WERI-Rb-1 (cell line): ENCODE measurements around the gene LAMC1.

Experiments
- DNase-seq: peaks from one replicate; pipeline ENCODE4 v3.0.0-alpha.2; 2020
- H3K27ac ChIP-seq: fragments of 250-450 bp; sonication (Bioruptor Pico); 2 replicates; pipeline ENCODE4 v1.5.1; 2020; ENCODE audit warnings: mild to moderate bottlenecking, moderate library complexity
- H3K27me3 ChIP-seq: fragments of 250-450 bp; sonication (Bioruptor Pico); 2 replicates; pipeline ENCODE4 v1.5.1; 2021; ENCODE audit warnings: mild to moderate bottlenecking, low read depth, moderate library complexity; ENCODE audit not compliant: insufficient read depth, severe bottlenecking
- H3K36me3 ChIP-seq: fragments of 250-450 bp; sonication (Bioruptor Pico); 2 replicates; pipeline ENCODE4 v1.5.1; 2020; ENCODE audit warnings: mild to moderate bottlenecking, moderate library complexity
- H3K4me3 ChIP-seq: 2 replicates; pipeline ENCODE4 v1.5.1; 2011; ENCODE audit warnings: low read depth, mild to moderate bottlenecking, control low read depth, low read length
- H3K9me3 ChIP-seq: fragments of 250-450 bp; sonication (Bioruptor Pico); 2 replicates; pipeline ENCODE4 v1.5.1; 2021; ENCODE audit warnings: mild to moderate bottlenecking, moderate library complexity; ENCODE audit not compliant: severe bottlenecking
- CTCF ChIP-seq: IDR thresholded peaks from 2 replicates; pipeline ENCODE4 v1.5.1; 2011; ENCODE audit warnings: low read depth, mild to moderate bottlenecking, control low read depth, inconsistent platforms, low read length

The LAMC1 gene

DNA sequence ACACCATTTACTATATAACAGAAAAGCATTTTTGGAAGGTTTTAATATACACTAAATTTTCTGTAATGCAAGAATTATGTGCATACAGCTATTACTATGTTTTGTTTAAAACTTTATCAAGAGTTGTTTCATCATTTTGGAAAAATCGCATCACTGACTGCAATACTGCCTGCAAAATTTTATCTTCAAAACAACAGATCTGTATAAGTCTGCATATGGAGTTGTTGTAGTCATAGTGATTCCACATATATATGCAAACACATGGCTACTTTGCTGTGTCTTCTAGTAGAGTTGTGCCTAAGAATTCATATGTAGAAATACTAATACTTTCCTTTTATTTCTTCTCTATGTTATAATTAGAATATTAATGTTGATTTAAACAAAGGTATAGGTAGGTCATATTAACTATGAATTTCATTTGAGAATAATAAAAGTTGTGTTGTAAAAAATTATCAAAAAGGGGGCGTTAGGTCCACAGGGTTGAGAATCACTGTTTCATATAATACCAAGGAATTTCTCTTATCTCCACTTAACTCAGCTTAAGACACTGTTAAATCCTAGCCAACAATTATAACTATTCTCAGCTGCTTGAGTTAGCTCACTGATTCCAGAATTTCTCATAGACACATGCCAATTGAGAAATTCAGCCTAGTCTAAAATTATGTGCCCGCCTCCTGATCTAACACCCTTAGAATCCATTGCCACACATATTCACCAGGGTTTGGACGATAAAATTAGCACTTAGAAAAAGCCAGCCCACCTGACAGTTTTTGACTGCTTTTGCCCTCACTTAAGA is 22.9 kb upstream of the LAMC1 start:
- no peak for DNase-seq
- H3K4me3 ChIP-seq, result no peak overlapping the region
- no peaks in the 10 kb centered on the region for H3K9me3 ChIP-seq
- H3K27ac ChIP-seq, result no peak overlapping the region
- TF ChIP-seq CTCF, result no peak
- H3K36me3 ChIP-seq, result no peaks in the 10 kb centered on the region
- H3K27me3 ChIP-seq, result no peaks in the 10 kb centered on the region

GRCh38 chr1:183002267-183002666 is 21.0 kb upstream of the LAMC1 start:
- H3K4me3 ChIP-seq, result no peak overlapping the region
- no peak for TF ChIP-seq CTCF
- no peaks in the 10 kb centered on the region for H3K9me3 ChIP-seq
- H3K36me3 ChIP-seq, result no peaks in the 10 kb centered on the region
- H3K27ac ChIP-seq, result no peak overlapping the region
- no peak for DNase-seq
- no peaks in the 10 kb centered on the region for H3K27me3 ChIP-seq

GRCh38 chr1:183002797-183003196 is 20.4 kb upstream of the LAMC1 start:
- H3K9me3 ChIP-seq, result no peaks in the 10 kb centered on the region
- H3K27ac ChIP-seq, result no peak overlapping the region
- H3K4me3 ChIP-seq, result no peak overlapping the region
- H3K36me3 ChIP-seq, result no peaks in the 10 kb centered on the region
- no peak for DNase-seq
- H3K27me3 ChIP-seq, result no peaks in the 10 kb centered on the region
- TF ChIP-seq CTCF, result no peak

GRCh38 chr1:183003203-183003602 is 20.0 kb upstream of the LAMC1 start:
- DNase-seq, result no peak
- no peaks in the 10 kb centered on the region for H3K27me3 ChIP-seq
- no peak overlapping the region for H3K4me3 ChIP-seq
- TF ChIP-seq CTCF, result no peak
- no peak overlapping the region for H3K27ac ChIP-seq
- no peaks in the 10 kb centered on the region for H3K9me3 ChIP-seq
- no peaks in the 10 kb centered on the region for H3K36me3 ChIP-seq

DNA sequence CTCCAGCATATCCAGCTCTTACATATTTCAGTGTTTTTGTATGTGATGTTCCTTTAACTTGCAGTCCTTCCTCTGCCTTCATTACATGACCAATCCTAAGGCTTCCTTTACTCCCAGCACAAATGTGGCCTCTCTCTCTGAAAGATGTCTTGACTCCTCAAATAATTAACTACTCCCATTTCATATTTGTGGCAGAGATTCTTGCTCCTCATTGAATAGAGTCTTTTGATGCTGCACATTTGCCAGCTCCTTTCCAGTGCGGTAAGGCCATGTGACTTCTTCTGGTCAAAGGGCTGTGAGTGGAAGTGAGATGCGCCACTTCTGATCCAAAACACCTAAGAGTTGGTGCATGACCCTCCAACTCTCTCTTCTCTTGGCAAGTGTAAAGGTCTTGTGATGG is 19.1 kb upstream of the LAMC1 start:
- Histone ChIP-seq H3K9me3 (no peaks in the 10 kb centered on the region), H3K27ac (no peak overlapping the region), H3K4me3 (no peak overlapping the region), H3K36me3 (no peaks in the 10 kb centered on the region), H3K27me3 (no peaks in the 10 kb centered on the region)
- DNase-seq, result no peak
- no peak for TF ChIP-seq CTCF

DNA sequence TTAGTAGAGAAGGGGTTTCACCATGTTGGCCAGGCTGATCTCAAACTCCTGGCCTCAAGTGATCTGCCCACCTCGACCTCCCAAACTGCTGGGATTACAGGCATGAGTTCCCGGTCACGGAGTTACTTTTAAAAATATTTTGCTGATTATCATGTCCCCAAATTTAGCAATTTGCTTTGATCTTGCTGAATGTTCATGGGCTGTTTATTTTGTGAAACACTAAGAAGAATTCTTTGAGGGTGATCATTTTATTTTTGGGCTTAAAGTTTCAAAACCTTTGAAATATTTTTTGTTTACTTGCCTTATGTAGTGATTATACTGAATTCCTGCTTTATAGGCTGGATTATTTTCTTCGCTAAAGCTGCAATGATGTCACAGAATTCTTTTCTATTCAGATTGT is 11.4 kb upstream of the LAMC1 start:
- no peaks in the 10 kb centered on the region for H3K9me3 ChIP-seq
- no peaks in the 10 kb centered on the region for H3K36me3 ChIP-seq
- no peak overlapping the region for H3K27ac ChIP-seq
- no peak for DNase-seq
- H3K27me3 ChIP-seq, result no peaks in the 10 kb centered on the region
- TF ChIP-seq CTCF, result no peak
- no peak overlapping the region for H3K4me3 ChIP-seq
